ENCODE measurements around the gene PNMT. TPM values are rescaled to one million over a fixed set of nuclear protein-coding genes. Genes with fewer than 3 reads are reported as not detected.

The PNMT gene
- total RNA-seq, 1 donor from 2014 or later, result 2.4 TPM

- no peak for DNase-seq (ENCODE audit: extremely low spot score, unreplicated experiment)
- no peak overlapping the region for H3K4me3 Mint-ChIP-seq (ENCODE audit: unreplicated experiment)
- peaks cover 18% of the 10 kb centered on the region for H3K36me3 Mint-ChIP-seq (ENCODE audit: unreplicated experiment)
- no peak overlapping the region for H3K27ac Mint-ChIP-seq (ENCODE audit: unreplicated experiment)
- H3K4me1 Mint-ChIP-seq (ENCODE audit: unreplicated experiment), result no peaks in the 10 kb centered on the region
- no peaks in the 10 kb centered on the region for H3K27me3 Mint-ChIP-seq (ENCODE audit: unreplicated experiment)
- H3K9me3 Mint-ChIP-seq (ENCODE audit: unreplicated experiment), result no peaks in the 10 kb centered on the region
- TF ChIP-seq, protein P1, sequence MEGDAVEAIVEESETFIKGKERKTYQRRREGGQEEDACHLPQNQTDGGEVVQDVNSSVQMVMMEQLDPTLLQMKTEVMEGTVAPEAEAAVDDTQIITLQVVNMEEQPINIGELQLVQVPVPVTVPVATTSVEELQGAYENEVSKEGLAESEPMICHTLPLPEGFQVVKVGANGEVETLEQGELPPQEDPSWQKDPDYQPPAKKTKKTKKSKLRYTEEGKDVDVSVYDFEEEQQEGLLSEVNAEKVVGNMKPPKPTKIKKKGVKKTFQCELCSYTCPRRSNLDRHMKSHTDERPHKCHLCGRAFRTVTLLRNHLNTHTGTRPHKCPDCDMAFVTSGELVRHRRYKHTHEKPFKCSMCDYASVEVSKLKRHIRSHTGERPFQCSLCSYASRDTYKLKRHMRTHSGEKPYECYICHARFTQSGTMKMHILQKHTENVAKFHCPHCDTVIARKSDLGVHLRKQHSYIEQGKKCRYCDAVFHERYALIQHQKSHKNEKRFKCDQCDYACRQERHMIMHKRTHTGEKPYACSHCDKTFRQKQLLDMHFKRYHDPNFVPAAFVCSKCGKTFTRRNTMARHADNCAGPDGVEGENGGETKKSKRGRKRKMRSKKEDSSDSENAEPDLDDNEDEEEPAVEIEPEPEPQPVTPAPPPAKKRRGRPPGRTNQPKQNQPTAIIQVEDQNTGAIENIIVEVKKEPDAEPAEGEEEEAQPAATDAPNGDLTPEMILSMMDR (IDR thresholded peaks at IDR 0.05), result no peak
Measured at GRCh38 chr17:39711851-39712250, 43.6 kb downstream of the PNMT start.

DNA sequence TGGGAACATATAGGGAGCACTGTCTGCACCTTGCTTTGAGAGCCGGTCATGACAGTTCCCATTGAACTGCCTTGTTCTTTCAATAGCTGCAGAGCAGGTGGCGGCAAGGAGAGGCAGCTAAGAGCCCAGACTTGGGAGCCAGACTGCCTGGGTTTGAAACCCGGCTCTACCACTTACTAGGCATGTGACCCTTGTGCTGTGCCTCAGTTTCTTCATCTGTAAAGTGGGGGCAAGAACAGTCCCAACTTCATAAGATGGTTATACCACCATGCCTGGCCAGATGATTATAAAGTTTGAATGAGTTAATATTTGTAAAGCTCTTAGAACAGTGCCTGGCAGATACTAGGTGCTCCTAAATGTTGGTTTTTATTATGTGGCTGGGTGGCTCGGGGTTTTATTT, 46.0 kb downstream of the PNMT start:
- Mint-ChIP-seq H3K27me3 (ENCODE audit: unreplicated experiment) (no peaks in the 10 kb centered on the region), H3K27ac (ENCODE audit: unreplicated experiment) (no peak overlapping the region), H3K4me1 (ENCODE audit: unreplicated experiment) (no peaks in the 10 kb centered on the region), H3K9me3 (ENCODE audit: unreplicated experiment) (no peaks in the 10 kb centered on the region), H3K36me3 (ENCODE audit: unreplicated experiment) (peaks cover 26% of the 10 kb centered on the region), H3K4me3 (ENCODE audit: unreplicated experiment) (no peak overlapping the region)
- TF ChIP-seq, protein P1 (IDR thresholded peaks at IDR 0.05), result no peak
- no peak for DNase-seq (ENCODE audit: extremely low spot score, unreplicated experiment)

DNA sequence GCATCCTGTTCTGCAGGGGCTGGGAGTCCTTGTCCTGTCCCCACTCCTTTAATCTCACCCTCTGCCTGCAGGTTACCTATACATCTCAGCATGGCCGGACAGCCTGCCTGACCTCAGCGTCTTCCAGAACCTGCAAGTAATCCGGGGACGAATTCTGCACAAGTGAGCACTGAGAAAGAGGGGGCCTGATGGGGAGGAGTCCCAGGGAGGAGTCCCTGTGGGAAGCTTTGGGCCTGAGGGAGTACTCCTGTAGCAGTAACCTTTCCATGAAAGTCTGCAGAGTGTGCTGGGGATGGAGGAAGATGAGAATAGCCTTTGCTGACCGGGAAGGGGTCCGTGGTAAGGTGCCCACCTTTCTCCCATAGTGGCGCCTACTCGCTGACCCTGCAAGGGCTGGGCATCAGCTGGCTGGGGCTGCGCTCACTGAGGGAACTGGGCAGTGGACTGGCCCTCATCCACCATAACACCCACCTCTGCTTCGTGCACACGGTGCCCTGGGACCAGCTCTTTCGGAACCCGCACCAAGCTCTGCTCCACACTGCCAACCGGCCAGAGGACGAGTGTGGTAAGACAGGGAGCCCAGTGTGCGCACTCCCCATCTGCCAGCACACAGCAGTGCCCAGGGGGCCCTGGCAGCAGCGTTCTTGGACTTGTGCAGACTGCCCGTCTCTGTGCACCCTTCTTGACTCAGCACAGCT, 47.3 kb downstream of the PNMT start:
- Mint-ChIP-seq H3K36me3 (ENCODE audit: unreplicated experiment) (peaks cover 31% of the 10 kb centered on the region), H3K27me3 (ENCODE audit: unreplicated experiment) (no peaks in the 10 kb centered on the region), H3K4me1 (ENCODE audit: unreplicated experiment) (no peaks in the 10 kb centered on the region), H3K9me3 (ENCODE audit: unreplicated experiment) (no peaks in the 10 kb centered on the region), H3K27ac (ENCODE audit: unreplicated experiment) (no peak overlapping the region), H3K4me3 (ENCODE audit: unreplicated experiment) (no peak overlapping the region)
- TF ChIP-seq, protein P1 (IDR thresholded peaks at IDR 0.05), result no peak
- DNase-seq (ENCODE audit: extremely low spot score, unreplicated experiment), result no peak

GRCh38 chr17:39716073-39716818, 48.0 kb downstream of the PNMT start:
- peaks cover 31% of the 10 kb centered on the region for H3K36me3 Mint-ChIP-seq (ENCODE audit: unreplicated experiment)
- no peaks in the 10 kb centered on the region for H3K4me1 Mint-ChIP-seq (ENCODE audit: unreplicated experiment)
- TF ChIP-seq, protein P1 (IDR thresholded peaks at IDR 0.05), result no peak
- no peak for DNase-seq (ENCODE audit: extremely low spot score, unreplicated experiment)
- H3K27me3 Mint-ChIP-seq (ENCODE audit: unreplicated experiment), result no peaks in the 10 kb centered on the region
- no peak overlapping the region for H3K4me3 Mint-ChIP-seq (ENCODE audit: unreplicated experiment)
- H3K27ac Mint-ChIP-seq (ENCODE audit: unreplicated experiment), result no peak overlapping the region
- no peaks in the 10 kb centered on the region for H3K9me3 Mint-ChIP-seq (ENCODE audit: unreplicated experiment)

GRCh38 chr17:39716879-39717536, 48.8 kb downstream of the PNMT start:
- Mint-ChIP-seq H3K27ac (ENCODE audit: unreplicated experiment) (no peak overlapping the region), H3K27me3 (ENCODE audit: unreplicated experiment) (no peaks in the 10 kb centered on the region), H3K9me3 (ENCODE audit: unreplicated experiment) (no peaks in the 10 kb centered on the region), H3K4me1 (ENCODE audit: unreplicated experiment) (no peaks in the 10 kb centered on the region), H3K4me3 (ENCODE audit: unreplicated experiment) (no peak overlapping the region), H3K36me3 (ENCODE audit: unreplicated experiment) (peaks cover 27% of the 10 kb centered on the region)
- TF ChIP-seq, protein P1 (IDR thresholded peaks at IDR 0.05), result no peak
- DNase-seq (ENCODE audit: extremely low spot score, unreplicated experiment), result no peak

Data from osteocyte (in vitro differentiated cells).